Measurements from ENCODE around the gene PDE12. TPM values are rescaled to one million over a fixed set of nuclear protein-coding genes. Genes with fewer than 3 reads are reported as not detected.
A peak's percentile ranks its signal among the peaks of the same experiment; 100 is the strongest.

PDE12 gene
- total and polyA plus RNA-seq, 2 experiments from 2014 or later: 12.7 to 17.2 TPM

GRCh38 chr3:57575966-57576626 lies 20.0 kb downstream of the PDE12 start:
- Histone ChIP-seq H3K27me3 (no peaks in the 10 kb centered on the region), H4K20me1 (ENCODE audit: insufficient read depth, poor library complexity, severe bottlenecking) (peaks cover 53% of the 10 kb centered on the region), H2AFZ (no peak overlapping the region), H3K4me3 (no peak overlapping the region), H3K27ac (no peak overlapping the region), H3K9me3 (ENCODE audit: low read depth) (no peaks in the 10 kb centered on the region), H3K4me1 (ENCODE audit: insufficient read depth) (peaks cover 10% of the 10 kb centered on the region), H3K9me2 (replicated peaks; ENCODE audit: insufficient read depth) (no peaks in the 10 kb centered on the region), H3K36me3 (replicated peaks; ENCODE audit: insufficient read depth, low read depth) (no peaks in the 10 kb centered on the region), H3K4me2 (no peak overlapping the region), H3K79me2 (peaks cover 79% of the 10 kb centered on the region)
- WGBS (ENCODE audit: low lambda C conversion rate, missing lambda C conversion rate): 81% methylated on average over 3 of the region's 3 CpGs
- DNase-seq (ENCODE audit: low spot score): no peak
- TF ChIP-seq EZH2phosphoT487 (IDR thresholded peaks at IDR 0.05; ENCODE audit: low read depth, severe bottlenecking, unreplicated experiment) (no peak), EZH2 (IDR thresholded peaks at IDR 0.05; ENCODE audit: borderline replicate concordance) (no peak)
- TF ChIP-seq, protein P1, sequence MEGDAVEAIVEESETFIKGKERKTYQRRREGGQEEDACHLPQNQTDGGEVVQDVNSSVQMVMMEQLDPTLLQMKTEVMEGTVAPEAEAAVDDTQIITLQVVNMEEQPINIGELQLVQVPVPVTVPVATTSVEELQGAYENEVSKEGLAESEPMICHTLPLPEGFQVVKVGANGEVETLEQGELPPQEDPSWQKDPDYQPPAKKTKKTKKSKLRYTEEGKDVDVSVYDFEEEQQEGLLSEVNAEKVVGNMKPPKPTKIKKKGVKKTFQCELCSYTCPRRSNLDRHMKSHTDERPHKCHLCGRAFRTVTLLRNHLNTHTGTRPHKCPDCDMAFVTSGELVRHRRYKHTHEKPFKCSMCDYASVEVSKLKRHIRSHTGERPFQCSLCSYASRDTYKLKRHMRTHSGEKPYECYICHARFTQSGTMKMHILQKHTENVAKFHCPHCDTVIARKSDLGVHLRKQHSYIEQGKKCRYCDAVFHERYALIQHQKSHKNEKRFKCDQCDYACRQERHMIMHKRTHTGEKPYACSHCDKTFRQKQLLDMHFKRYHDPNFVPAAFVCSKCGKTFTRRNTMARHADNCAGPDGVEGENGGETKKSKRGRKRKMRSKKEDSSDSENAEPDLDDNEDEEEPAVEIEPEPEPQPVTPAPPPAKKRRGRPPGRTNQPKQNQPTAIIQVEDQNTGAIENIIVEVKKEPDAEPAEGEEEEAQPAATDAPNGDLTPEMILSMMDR (IDR thresholded peaks at IDR 0.05; ENCODE audit: poor library complexity): no peak

DNA sequence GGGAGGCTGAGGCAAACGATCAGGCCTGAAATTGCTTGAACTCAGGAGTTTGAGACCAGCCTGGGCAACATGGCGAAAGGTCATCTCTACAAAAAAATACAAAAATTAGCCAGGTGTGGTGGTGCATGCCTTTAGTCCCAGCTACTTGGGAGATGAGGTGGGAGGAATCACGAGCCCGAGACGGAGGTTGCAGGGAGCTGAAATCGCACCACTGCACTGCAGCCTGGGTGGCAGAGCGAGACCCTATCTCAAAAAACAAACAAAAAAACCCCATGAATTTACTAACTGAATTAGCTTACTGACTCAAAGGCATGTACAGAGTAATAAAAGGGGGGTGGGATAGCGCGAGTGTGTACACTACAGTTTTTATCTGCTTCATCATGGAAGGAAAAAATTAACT lies 21.7 kb downstream of the PDE12 start:
- TF ChIP-seq, protein P1 (IDR thresholded peaks at IDR 0.05; ENCODE audit: poor library complexity): no peak
- TF ChIP-seq EZH2phosphoT487 (IDR thresholded peaks at IDR 0.05; ENCODE audit: low read depth, severe bottlenecking, unreplicated experiment) (no peak), EZH2 (IDR thresholded peaks at IDR 0.05; ENCODE audit: borderline replicate concordance) (no peak)
- peak; percentile 48 for DNase-seq (ENCODE audit: low spot score)
- H3K27ac ChIP-seq: peak overlapping the region; percentile 68
- no peak overlapping the region for H3K4me2 ChIP-seq
- peaks cover 70% of the 10 kb centered on the region for H4K20me1 ChIP-seq (ENCODE audit: insufficient read depth, poor library complexity, severe bottlenecking)
- H2AFZ ChIP-seq: no peak overlapping the region
- H3K36me3 ChIP-seq (replicated peaks; ENCODE audit: insufficient read depth, low read depth): no peaks in the 10 kb centered on the region
- H3K9me3 ChIP-seq (ENCODE audit: low read depth): no peaks in the 10 kb centered on the region
- H3K9me2 ChIP-seq (replicated peaks; ENCODE audit: insufficient read depth): no peaks in the 10 kb centered on the region
- H3K4me3 ChIP-seq: no peak overlapping the region
- no peaks in the 10 kb centered on the region for H3K27me3 ChIP-seq
- 71% methylated on average over 9 of the region's 9 CpGs for whole genome bisulfite sequencing (ENCODE audit: low lambda C conversion rate, missing lambda C conversion rate)
- peaks cover 14% of the 10 kb centered on the region for H3K4me1 ChIP-seq (ENCODE audit: insufficient read depth)
- H3K79me2 ChIP-seq: peaks cover 85% of the 10 kb centered on the region

DNA sequence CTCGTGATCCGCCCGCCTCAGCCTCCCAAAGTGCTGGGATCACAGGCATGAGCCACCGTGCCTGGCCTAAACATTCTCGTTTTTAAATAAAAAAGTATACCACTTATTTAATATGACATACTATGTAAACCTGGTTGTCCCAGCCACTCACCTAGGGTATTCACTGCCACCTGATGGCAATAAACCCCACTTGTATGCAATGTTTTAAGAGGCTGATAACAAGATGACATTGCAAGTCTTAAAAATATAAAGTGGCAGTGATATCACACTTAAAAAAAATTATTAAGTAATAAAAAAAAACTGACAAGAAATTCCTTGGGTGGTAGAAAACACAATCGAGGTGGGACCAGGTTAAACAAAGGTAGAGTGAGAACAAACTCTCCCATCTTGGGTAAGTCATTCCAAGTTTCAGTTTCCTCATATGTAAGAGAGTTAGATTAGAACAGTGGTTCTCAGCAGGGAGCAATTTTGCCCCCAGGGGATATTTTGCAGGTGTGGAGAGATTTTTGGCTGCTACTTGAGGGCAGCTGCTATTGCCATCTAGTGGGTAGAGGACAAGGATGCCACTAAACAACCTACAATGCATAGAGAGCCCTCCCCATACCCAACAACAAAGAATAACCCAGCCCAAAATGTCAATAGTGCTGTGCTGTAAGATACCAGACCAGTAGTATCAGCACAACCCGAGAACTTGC lies 26.5 kb downstream of the PDE12 start:
- no peak overlapping the region for H2AFZ ChIP-seq
- WGBS (ENCODE audit: low lambda C conversion rate, missing lambda C conversion rate): 82% methylated on average over 7 of the region's 7 CpGs
- H3K4me2 ChIP-seq: peak overlapping the region; percentile 2
- H3K9me2 ChIP-seq (replicated peaks; ENCODE audit: insufficient read depth): no peaks in the 10 kb centered on the region
- peak; percentile 16 for DNase-seq (ENCODE audit: low spot score)
- no peak for TF ChIP-seq EZH2 (IDR thresholded peaks at IDR 0.05; ENCODE audit: borderline replicate concordance)
- TF ChIP-seq, protein P1 (IDR thresholded peaks at IDR 0.05; ENCODE audit: poor library complexity): peak; percentile 7
- no peaks in the 10 kb centered on the region for H3K27me3 ChIP-seq
- H3K36me3 ChIP-seq (replicated peaks; ENCODE audit: insufficient read depth, low read depth): no peaks in the 10 kb centered on the region
- H3K27ac ChIP-seq: peak overlapping the region; percentile 56
- peaks cover 89% of the 10 kb centered on the region for H4K20me1 ChIP-seq (ENCODE audit: insufficient read depth, poor library complexity, severe bottlenecking)
- H3K4me3 ChIP-seq: no peak overlapping the region
- H3K9me3 ChIP-seq (ENCODE audit: low read depth): no peaks in the 10 kb centered on the region
- H3K4me1 ChIP-seq (ENCODE audit: insufficient read depth): peaks cover 39% of the 10 kb centered on the region
- peaks cover 100% of the 10 kb centered on the region for H3K79me2 ChIP-seq
